GM21526 (cell line): ENCODE results near the gene ADGRD1.
"Not testable (repeated sequence)": the region's sequence is repeated elsewhere in the genome, so short reads cannot be mapped to it uniquely, and the experiment has no call there.

ENCODE experiments used
- ATAC-seq: cut with Tn5 transposase; IDR thresholded peaks from one replicate; pipeline ENCODE4 v1.9.1; 2021; ENCODE audit warnings: moderate library complexity; ENCODE audit not compliant: unreplicated experiment, low FRiP score

ADGRD1 gene

GRCh38 chr12:131113568-131114270 lies 160.0 kb downstream of the ADGRD1 start:
- no peak for ATAC-seq

GRCh38 chr12:131114271-131114670 lies 160.6 kb downstream of the ADGRD1 start:
- ATAC-seq: no peak

- no peak for ATAC-seq
Observed at GRCh38 chr12:131114942-131115584, 161.4 kb downstream of the ADGRD1 start.

DNA sequence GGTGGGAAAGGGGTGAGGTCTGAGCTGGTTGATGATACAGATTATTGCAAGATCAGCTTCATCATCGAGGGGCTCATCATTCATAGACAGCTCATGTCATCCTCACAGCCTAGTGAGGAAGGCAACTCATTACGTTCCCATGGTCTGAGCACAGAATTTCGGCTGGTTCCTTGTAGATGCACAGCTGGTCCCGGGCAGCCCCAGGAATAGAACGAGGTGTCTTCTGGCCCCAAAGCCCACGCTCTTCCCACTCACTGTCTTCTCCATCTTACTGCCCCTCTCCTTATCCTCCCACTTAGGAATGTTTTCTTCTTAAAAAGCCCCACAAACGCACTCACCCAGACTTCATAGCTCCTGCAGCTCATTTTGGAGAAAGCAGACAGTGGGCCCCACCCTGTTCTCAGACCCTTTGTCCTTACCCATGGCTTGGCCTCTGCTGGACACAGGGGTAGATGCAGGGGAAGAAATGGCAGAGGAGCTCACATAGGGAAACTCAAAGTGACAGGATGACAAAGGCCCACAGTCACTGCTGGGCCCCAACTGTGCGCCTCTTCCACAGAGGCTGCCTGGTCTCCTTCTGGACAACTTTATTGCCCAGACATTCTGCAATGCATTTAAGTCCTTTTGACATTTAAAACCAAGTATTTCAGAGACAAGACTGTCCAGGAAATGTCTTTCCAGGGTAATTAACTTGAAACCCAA lies 162.2 kb downstream of the ADGRD1 start:
- no peak for ATAC-seq

DNA sequence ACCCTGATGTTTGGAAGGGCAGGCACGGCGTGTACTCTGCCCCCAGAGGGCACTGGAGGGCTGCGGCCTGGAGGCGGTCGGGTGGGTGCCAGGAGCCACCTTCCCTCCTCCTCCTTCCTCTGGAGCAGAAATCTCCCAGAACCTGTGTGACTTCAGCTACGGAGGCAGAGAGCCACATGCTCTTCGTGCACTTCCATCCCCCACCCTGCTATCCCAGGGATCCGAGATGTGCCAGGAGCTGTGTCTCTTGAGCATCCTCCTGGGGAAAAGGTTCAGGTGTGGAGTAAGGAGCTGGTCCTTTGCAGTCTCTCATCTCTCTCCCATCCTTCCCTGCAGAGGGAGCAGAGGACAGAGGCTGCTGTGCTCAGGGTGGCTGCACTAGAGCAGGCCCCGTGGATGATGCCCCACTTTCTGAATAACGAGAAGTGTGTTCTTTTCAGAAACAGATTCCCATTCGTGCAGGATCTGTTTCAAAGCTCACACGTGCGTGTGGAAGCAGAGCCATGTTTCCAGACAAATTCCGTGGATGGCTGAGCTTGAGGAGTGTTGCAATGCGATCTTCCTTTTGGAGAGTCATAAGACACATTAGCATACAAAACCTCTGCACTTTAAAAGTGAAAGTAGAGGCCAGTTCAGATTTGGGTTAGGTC lies 162.9 kb downstream of the ADGRD1 start:
- ATAC-seq: no peak

GRCh38 chr12:131117438-131118245 lies 163.9 kb downstream of the ADGRD1 start:
- no peak for ATAC-seq

- no peak for ATAC-seq
Observed at GRCh38 chr12:131118371-131118770, 164.7 kb downstream of the ADGRD1 start.

DNA sequence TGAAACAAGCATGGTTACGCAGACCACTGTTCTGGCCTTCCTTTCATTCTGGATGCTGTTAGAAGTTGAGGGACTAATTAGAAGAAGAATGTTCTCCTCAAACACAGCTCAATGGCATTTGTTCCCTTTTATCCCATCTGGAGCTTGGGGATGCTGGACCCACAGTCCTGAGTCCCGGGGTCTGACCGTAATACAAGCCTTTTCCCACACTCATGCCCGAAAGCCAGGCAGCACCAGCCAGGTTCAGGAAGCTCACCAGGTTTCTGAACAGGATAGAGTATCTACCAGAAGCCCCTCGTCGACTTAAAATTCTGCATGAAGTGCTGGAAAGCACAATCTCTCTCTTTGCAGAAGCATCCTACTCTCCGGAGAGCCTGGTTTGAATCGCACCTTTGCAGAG lies 165.6 kb downstream of the ADGRD1 start:
- ATAC-seq: not testable (repeated sequence)

DNA sequence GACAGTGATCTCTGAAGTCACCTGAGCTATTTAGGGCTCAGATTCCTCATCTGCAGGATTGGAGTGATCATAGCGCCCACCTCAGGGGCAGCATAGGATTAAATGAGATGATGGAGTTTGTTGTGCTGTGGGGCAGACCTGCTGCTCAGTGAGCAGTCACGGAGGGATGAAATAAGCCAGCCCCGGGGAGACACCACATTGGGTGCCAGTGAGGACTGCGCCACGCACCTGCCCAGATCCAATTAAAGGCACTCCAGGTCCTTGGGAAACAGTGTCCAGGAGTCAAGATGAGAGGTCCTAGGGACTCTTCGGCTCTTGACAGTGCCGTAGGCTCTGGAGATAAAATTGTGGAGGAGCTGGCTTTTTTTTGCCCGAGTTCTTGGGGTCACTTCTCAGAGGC lies 166.2 kb downstream of the ADGRD1 start:
- ATAC-seq: no peak

DNA sequence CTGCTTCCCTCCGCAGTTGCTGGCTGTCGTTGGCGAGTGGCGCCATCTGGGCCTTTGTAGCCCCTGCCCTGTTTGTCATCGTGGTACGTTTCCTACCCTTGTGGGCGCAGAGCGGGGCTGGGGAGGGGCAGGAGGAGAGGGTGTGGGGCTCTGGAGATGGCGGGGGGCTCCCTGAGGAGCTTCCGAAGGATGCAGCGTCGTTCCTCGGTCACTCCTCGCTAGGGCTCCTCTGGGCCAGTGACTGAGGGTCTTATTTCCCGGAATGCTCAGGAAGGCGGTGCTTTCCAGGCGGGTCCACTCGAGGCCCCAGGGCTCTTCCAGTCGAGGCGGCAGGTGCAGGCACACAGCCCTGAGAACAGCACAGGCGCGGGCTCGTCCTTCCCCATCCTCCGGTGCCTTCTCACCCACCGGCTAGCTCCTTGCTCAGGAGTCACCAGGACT lies 167.1 kb downstream of the ADGRD1 start:
- no peak for ATAC-seq

- ATAC-seq: no peak
Observed at GRCh38 chr12:131121705-131122405, 168.1 kb downstream of the ADGRD1 start.

- ATAC-seq: no peak
Observed at GRCh38 chr12:131122631-131123030, 168.9 kb downstream of the ADGRD1 start.

DNA sequence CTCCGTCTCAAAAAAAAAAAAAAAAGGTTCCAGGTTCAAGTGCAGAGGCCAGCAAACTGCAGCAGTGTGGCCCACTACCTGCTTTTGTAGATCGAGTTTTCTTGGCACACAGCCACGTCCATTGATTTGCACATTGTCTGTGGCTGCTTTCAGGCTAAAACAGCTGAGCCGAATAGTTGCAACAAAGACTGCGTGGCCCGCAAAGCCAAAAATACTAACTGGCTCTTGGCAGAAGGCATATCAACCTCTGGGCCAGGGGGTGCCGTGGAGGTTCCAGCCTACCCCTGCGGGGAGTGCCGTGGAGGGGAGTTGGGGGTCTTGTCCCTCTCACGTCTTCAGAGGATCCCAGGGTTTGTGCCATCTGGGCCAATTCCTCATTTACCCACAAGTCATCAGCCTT lies 170.1 kb downstream of the ADGRD1 start:
- no peak for ATAC-seq

GRCh38 chr12:131124487-131125280 lies 171.0 kb downstream of the ADGRD1 start:
- no peak for ATAC-seq

GRCh38 chr12:131126662-131127173 lies 173.0 kb downstream of the ADGRD1 start:
- no peak for ATAC-seq

- ATAC-seq: no peak
Observed at GRCh38 chr12:131128556-131128955, 174.8 kb downstream of the ADGRD1 start.

GRCh38 chr12:131128966-131129619 lies 175.4 kb downstream of the ADGRD1 start:
- not testable (repeated sequence) for ATAC-seq

DNA sequence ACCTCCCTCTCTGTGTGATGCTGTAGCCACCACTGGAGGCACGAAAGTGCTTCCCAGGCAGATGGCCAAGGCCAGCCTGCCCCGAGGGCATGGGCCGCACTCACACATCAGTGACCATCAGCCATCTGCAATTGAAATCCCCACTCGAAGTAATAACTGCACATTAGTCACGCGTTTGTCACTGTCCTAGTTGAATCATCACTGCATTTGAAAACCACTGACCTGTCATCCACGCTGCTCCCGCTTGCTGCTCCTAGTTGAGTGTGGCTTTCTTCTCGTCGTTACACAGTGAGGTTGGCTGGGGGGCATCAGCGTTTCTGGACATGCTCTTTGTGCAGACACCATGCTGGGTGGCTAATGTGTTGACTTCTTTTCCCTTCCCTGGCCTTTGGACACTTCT lies 176.1 kb downstream of the ADGRD1 start:
- no peak for ATAC-seq
